GM19455 (cell line): ENCODE results near the gene TPD52L1.
A peak's percentile ranks its signal among the peaks of the same experiment; 100 is the strongest.

Experiments used
- ATAC-seq: cut with Tn5 transposase; IDR thresholded peaks from one replicate; pipeline ENCODE4 v1.9.1; 2021; ENCODE audit not compliant: unreplicated experiment

The TPD52L1 gene

GRCh38 chr6:125174626-125175025 is 21.1 kb downstream of the TPD52L1 start:
- no peak for ATAC-seq

DNA sequence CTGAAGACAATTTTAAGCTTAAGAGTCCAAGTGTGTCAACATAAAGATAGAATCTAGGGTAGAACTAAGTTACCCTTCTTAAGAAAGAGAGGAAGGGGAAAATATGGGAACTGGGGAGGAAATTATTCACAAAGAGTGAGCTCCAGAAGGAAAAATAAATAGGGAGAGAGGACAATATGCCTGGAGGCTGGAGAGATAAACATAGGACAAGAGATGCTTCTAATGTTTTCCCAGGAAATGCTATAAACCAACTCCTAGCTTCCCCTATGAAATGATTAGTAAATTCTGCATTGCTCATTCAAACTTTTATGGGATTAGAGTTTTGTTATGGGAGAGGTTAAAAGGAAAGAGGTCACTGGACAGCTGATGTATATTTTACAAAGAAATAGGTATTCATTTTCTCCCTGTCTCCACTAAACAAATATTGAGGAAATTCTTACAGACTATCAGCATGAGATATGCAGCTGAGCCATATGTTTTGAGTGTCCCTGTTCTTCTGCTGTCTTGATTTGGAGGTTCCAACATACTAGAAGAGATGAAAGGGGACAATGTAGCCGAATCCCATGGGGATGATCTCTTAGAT is 22.0 kb downstream of the TPD52L1 start:
- no peak for ATAC-seq

- ATAC-seq: no peak
Measured at GRCh38 chr6:125182237-125183008, 28.9 kb downstream of the TPD52L1 start.

GRCh38 chr6:125183391-125183790 is 29.8 kb downstream of the TPD52L1 start:
- no peak for ATAC-seq

- no peak for ATAC-seq
Measured at GRCh38 chr6:125188037-125188436, 34.5 kb downstream of the TPD52L1 start.

DNA sequence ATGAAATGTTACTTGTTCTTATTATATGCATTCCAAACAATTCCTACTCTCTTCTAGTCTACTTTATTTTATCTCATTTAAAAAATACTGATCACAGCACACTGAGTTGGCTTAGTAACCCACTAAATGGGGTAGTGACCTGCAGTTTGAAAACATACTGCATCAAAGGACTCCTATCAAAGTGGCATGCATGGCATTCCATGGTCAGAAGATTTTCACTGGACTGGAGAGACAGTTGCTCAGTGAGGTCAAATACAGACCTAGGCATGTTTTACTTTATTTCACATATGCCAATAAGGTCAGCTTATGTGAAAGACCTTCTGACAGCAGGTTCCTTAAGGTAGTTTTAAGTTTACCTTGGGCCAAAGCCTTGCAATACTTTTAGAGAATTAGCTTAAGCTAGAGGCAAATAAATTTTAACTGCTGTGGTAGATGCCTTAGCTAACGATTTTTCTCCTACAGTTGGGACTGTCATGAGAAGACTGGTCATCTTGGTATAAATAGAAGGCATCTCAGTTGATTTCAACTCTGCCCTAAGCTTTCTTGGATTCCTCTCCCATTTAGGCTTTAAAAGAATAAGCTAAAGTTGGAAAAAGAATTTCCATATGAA is 35.1 kb downstream of the TPD52L1 start:
- no peak for ATAC-seq

- no peak for ATAC-seq
Measured at GRCh38 chr6:125189494-125189893, 35.9 kb downstream of the TPD52L1 start.

DNA sequence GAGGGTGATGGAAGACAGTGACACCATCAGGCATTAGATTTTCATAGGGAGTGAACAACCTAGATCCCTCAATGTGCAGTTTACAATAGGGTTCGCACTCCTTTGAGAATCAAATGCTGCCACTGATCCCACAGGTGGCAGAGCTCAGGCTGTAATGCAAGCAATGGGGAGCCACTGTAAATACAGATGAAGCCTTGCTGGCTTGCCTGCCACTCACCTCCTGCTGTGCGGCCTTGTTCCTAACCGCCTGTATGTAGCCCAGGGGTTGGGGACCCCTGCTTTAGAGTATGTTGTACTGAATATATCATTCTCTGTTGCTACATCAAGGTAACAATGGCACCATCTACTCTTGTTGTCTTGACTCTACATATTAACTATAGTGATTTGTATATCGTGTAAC is 37.1 kb downstream of the TPD52L1 start:
- ATAC-seq: no peak

GRCh38 chr6:125191916-125192609 is 38.5 kb downstream of the TPD52L1 start:
- peak; percentile 96 for ATAC-seq

DNA sequence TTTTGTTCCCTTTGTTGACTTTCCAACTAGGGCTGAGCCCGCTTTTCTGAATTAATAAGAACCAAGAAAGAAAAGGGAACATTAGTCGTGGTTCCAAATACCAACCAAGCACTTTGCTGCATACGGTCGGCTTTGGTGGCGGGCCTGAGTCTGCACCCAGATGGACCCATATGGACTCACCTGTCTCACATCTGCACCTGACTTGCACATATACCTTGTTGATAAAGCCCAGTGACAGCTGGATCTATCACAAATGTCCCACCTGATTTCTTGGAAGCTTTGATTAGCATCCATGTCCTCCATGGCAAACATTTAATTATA is 39.0 kb downstream of the TPD52L1 start:
- ATAC-seq: no peak

DNA sequence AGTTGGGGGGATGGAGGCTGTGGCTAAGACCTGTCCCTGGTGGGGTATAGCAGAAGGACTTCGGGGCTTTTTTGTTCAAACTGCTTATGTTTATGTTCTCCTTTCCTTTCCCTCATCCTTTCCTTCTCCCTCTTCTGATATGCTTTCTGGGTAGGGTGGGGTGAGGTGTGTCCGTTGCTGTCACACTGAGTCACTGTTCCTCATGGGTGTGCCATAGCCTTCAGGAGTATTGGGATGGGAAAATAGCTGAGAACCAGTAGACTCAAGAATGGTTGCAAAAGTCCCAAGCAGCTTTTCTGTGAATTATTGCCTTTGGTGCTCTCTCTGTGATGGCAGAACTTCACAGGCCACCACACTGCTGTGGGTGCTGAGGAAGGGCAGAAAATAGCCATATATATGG is 39.6 kb downstream of the TPD52L1 start:
- no peak for ATAC-seq

- no peak for ATAC-seq
Measured at GRCh38 chr6:125194941-125195340, 41.4 kb downstream of the TPD52L1 start.

GRCh38 chr6:125195526-125195925 is 42.0 kb downstream of the TPD52L1 start:
- no peak for ATAC-seq

GRCh38 chr6:125196613-125197012 is 43.0 kb downstream of the TPD52L1 start:
- ATAC-seq: no peak

DNA sequence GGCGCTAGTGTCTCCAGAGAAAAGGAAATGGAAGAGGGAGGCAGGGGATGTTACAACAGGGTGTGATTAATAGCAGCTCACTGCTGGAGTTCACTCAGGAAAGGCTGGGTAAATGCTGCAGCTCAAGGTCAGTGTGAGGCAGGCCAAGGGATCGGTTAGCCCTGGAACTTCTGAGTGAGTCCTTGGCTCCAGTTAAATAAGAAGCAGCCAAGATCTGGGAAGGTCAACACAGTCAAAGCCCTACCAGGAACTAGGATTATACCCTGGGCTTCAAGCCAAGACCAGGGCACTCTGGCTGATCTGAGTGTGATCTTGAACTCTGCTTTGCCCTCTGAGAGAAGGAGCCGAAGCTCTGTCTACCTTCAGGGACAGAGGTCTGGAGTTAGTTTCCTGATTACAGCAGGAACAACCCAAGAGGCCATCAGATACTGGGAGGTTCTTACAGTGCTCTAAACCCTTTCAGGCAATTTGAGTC is 44.3 kb downstream of the TPD52L1 start:
- no peak for ATAC-seq

DNA sequence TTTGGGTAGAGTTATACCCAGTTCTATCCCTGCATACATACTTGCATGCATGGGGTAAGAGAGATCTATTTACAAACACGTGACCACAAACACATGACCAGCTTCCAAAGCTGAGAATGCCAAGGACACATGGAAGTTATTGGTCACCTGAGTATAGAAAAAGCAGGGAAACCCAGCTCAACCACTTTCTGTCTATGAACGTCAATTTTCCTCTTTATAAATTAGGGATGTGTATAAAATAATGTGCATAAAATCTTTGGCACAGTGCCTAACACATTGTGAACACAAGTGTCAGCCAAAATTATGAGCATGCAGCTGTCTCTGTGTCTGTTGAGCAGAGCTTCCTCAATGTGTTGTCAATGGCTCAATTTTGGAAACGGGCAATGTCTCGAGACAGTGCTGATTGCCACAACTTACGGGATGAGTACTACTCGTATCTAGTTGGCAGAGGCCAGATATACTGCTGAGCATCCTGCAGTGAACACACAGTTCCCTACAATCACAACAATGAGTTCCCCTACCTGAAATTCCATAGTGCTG is 44.9 kb downstream of the TPD52L1 start:
- no peak for ATAC-seq

DNA sequence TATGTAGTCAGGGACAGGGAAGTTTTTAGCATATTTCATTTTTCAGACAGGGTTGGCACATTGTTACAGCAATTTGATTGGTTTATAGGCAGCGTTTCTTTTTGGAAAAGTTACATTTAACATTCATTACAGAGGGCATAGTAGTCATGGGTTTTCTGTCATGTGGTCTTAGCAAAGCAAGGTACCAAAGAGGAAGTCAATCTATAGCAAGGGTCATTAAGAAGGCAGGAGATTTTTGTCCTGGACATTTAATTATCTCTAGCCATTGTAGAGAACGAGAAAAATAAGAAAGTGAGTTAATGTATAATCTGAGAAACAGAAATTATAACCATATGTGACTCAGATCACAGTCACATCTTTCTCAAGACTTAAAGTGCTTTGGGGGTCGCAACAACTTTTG is 47.4 kb downstream of the TPD52L1 start:
- no peak for ATAC-seq

DNA sequence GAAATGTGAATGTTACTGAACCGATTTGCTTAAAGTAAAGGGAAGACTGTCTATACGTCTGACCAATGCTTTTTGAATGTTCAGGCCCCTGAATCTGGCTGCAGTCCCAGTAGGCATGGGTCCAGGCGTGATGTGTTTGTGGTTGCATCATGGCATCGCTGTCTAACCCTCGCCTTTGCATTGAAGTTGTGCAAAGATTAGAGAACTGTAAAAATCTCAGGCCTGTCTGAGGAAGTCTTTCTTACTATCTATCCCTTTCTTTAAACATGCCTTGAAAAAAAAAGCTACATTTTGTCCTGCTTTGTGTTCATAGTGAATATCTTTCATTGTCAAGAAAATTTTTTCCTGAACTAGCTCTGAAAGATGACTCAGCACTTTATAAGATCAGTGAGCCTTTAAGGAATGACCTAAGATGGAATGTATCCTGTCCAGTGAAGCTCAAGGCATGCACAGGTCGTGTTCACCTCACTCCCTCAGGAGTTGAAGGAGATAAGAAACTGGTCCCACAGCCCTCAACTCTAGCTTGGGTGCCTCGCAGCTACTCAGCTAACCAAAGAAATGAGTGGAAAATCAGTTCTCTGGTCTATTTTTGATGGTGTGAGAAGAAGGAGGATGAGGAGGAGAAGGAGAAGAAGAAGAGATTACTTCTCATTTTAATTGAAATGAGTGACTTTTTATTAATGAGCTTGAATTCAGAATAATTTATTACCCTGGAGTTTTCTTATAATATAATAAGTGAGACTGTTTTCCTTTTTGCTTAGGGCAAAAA is 48.6 kb downstream of the TPD52L1 start:
- ATAC-seq: no peak

GRCh38 chr6:125203395-125203794 is 49.8 kb downstream of the TPD52L1 start:
- ATAC-seq: no peak

GRCh38 chr6:125205931-125206330 is 52.4 kb downstream of the TPD52L1 start:
- ATAC-seq: no peak

DNA sequence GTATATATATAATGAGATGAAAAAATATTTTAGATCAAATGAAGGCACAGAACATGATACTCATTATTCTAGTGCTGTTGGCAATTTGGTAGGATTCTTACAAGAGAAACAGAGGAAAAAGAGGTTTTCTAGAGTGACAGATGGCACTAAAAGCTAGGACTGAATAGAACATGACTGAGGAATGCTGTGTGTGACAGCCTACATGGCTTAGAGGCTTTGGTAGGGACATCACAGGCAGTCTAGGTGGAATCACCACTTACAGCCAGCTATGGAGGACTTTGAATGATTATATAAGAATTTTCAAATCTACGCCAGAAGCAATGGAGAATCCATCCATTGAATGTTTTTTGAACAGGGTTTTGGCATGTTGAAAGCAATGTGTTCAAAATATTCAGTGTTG is 52.8 kb downstream of the TPD52L1 start:
- ATAC-seq: no peak
